Activated T-cell treated with anti-CD3 and anti-CD28 coated beads, Interleukin-2, amount 50 U/mL, for 72 hours (primary cell): ENCODE data around the gene KRTAP7-1. TPM values are rescaled to one million over a fixed set of nuclear protein-coding genes. Genes with fewer than 3 reads are reported as not detected.

Experiments used
- ATAC-seq, 2 donors: fragments of 150-1000 bp; cut with Tn5 transposase; replicated peaks in 1 of 2; 2 replicates each; pipeline ENCODE4 v1.10.0; 2021; ENCODE audit warnings: moderate library complexity in 2 of 2, mild to moderate bottlenecking in 1 of 2
- DNase-seq, 2 donors: peaks; one replicate each; pipeline ENCODE4 v3.0.0; 2021 to 2022; ENCODE audit warnings: mixed read lengths in 1 of 2
- H3K27ac Mint-ChIP-seq: one replicate; pipeline ENCODE4 v1.8.0; 2022; ENCODE audit warnings: mild to moderate bottlenecking, moderate library complexity, mixed read lengths
- H3K27me3 Mint-ChIP-seq: one replicate; pipeline ENCODE4 v1.8.0; 2022; ENCODE audit warnings: low read depth, mixed read lengths
- H3K36me3 Mint-ChIP-seq, 2 donors: one replicate each; pipeline ENCODE4 v1.8.0; 2022; ENCODE audit warnings: mixed read lengths in 2 of 2, mild to moderate bottlenecking in 1 of 2; ENCODE audit not compliant: insufficient read depth in 2 of 2
- H3K4me1 Mint-ChIP-seq: one replicate; pipeline ENCODE4 v1.8.0; 2022; ENCODE audit warnings: low read depth, mixed read lengths
- H3K4me3 Mint-ChIP-seq, 2 donors: one replicate each; pipeline ENCODE4 v1.8.0; 2022; ENCODE audit warnings: mild to moderate bottlenecking in 2 of 2, mixed read lengths in 2 of 2, moderate library complexity in 2 of 2
- H3K9me3 Mint-ChIP-seq, 2 donors: one replicate each; pipeline ENCODE4 v1.8.0; 2022; ENCODE audit warnings: mixed read lengths in 2 of 2
- total RNA-seq, 2 donors: library from RNA; stranded (reverse); gene quantifications; one replicate each; pipeline ENCODE4 v1.2.3, GENCODE V29; 2022

The KRTAP7-1 gene, protein sequence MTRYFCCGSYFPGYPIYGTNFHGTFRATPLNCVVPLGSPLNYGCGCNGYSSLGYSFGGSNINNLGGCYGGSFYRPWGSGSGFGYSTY
- total RNA-seq: not detected

DNA sequence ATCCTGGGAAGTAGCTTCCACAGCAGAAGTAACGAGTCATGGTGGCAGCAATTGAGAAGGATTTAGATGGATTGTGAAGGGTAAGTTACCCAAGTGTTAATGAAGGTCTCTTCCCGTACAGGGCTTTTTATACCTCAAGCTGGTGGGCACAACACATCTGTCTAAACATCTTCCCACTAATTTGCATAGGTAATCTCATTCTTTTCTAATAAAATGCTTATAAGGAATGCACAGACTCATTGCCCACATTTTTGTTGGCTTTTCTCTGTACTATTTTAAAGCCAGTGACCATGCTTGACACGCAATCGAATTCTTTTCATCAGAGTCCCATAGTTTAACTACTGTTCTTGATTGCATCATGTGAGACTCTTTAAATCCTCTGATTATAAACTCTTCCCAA lies at the start of gene KRTAP7-1:
Gene KRTAP7-1, minus strand, starts transcription at position 101 of the 400 bp plus-strand sequence. Its CDS starts 61 bp downstream, at position 40.
- Mint-ChIP-seq H3K27ac (no peak within 1 kb of the TSS), H3K36me3 (no peaks in the 10 kb centered on the region), H3K27me3 (peaks cover 4% of the 10 kb centered on the region), H3K4me3 (no peak within 1 kb of the TSS), H3K9me3 (no peaks in the 10 kb centered on the region), H3K4me1 (no peaks in the 10 kb centered on the region)
- DNase-seq (no peak), ATAC-seq (no peak)

DNA sequence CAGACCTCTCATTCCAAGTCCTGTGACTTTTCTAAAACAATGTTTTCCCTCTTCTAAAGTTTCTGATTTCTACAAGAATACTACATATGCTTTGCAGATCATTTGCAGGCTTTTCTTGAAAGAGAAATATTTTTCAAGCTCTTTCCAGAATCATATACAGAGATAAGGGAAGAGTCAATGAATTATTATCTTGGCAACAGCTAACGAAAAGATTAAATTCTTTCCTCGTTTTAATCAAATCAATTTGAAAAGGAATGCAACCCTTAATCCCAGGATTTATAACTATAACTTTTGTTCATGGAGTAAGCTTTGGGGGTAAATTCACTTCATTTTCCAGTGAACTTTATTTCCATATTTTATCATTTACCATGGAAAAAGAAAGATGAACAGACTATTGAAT lies 45.0 kb upstream of the KRTAP7-1 start:
- H3K36me3 Mint-ChIP-seq: no peaks in the 10 kb centered on the region
- no peaks in the 10 kb centered on the region for H3K4me1 Mint-ChIP-seq
- peaks cover 18% of the 10 kb centered on the region for H3K27me3 Mint-ChIP-seq
- H3K9me3 Mint-ChIP-seq: no peaks in the 10 kb centered on the region
- no peak overlapping the region for H3K27ac Mint-ChIP-seq
- ATAC-seq (no peak), DNase-seq (no peak)
- no peak overlapping the region for H3K4me3 Mint-ChIP-seq

DNA sequence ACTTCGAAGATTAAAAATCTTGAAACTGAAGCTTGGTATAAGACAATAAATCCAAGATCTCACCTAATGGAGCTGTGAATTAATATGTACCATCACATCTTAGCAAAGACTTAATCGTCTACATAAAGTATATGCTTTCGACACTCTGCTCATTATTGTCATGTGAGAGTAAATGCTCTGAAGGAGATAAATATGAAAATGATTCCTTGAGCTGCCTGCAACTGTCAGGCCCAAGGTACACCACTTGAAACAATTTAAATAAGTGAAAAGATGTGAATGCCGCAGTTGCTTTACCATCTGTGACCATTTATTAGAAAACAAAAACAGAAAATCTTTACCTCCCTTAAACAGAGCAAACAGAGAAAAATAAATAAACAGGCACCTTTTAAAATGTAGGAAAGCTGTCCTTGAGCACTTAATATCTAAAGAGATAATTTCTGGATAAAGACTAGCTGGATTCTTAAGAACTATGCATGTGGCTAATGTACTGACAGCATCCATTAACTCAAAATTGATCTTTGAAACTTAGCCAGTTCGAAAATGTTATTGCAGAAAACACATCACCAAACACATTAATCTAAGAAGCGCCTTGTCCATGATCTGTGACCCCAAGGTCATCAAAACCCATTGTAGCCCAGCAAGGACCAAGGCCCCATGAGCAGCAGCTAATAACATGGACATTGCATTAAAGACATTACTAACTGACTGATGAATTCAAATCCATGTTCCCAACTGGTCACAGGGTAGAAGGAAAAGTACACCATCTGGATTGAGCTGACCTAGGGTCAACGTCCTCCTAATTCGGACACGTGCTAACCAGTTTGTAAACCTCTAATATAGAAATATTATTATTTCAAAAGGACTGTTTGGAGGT lies 18.3 kb upstream of the KRTAP7-1 start:
- ATAC-seq (no peak), DNase-seq (no peak)
- Mint-ChIP-seq H3K4me1 (no peaks in the 10 kb centered on the region), H3K36me3 (no peaks in the 10 kb centered on the region), H3K27ac (no peak overlapping the region), H3K27me3 (peaks cover 9% of the 10 kb centered on the region), H3K9me3 (no peaks in the 10 kb centered on the region), H3K4me3 (no peak overlapping the region)

DNA sequence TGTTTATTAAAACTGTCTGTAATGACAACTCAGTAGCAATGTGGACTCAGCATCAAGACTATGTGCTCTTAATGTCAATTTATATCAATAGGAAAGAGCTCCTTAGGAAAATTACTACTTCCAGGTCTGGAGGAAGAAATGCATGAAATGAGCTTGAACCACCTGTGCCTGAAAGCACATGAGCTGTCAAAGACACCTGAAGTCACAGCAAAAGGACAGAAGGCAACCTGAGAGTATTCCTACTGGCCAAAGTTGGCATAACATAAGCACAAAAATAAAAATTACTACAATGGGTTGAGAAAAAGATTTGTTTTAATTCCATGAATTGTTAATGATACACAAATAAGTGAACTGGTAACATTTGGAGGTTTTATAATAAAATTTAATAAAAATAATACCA lies 13.4 kb upstream of the KRTAP7-1 start:
- Mint-ChIP-seq H3K9me3 (no peaks in the 10 kb centered on the region), H3K36me3 (no peaks in the 10 kb centered on the region), H3K27me3 (peaks cover 13% of the 10 kb centered on the region), H3K4me3 (no peak overlapping the region), H3K4me1 (no peaks in the 10 kb centered on the region), H3K27ac (no peak overlapping the region)
- ATAC-seq (no peak), DNase-seq (no peak)

DNA sequence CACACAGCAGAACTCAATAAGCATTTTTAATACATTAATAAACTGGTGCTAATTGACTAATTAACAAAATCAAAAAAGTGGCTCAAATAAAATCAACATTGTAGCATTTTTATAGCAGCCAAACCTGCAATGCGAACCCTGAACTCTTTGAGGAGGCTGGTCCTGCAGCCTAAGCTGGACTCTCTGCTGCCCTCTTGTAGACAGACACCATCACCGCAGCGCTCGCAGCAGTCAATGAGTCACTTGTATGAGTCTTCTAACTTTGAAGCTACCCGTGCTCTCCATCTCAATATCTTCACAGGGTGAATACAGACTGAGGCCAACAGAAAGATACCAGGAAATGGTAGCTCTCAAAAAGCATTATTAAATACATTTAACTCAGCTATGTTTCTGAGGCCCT lies 9.7 kb upstream of the KRTAP7-1 start:
- Mint-ChIP-seq H3K36me3 (no peaks in the 10 kb centered on the region), H3K4me3 (no peak overlapping the region), H3K27me3 (peaks cover 19% of the 10 kb centered on the region), H3K4me1 (no peaks in the 10 kb centered on the region), H3K27ac (no peak overlapping the region), H3K9me3 (no peaks in the 10 kb centered on the region)
- ATAC-seq (peak; percentile 64 to 69), DNase-seq (peak; percentile 36 to 41)

DNA sequence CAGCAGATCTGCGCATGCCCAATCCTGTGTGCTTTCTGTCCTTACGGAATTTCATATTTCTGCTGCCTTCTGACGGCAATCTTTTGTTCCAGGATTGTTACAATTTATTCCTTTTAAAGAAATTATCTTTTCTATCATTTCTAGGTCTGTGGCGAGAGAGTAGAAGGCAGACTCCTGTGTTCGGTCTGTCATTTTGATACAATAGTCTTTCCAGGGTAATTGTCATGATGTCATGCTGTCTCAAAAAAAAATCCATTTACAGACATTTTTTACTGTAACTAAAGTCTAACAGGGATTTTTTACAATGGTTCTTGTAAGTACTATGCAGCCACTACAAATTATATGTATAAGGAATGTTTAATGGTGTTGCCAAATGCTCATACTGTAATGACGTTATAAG lies 9.0 kb upstream of the KRTAP7-1 start:
- Mint-ChIP-seq H3K9me3 (no peaks in the 10 kb centered on the region), H3K27me3 (peaks cover 19% of the 10 kb centered on the region), H3K4me1 (no peaks in the 10 kb centered on the region), H3K4me3 (no peak overlapping the region), H3K36me3 (no peaks in the 10 kb centered on the region), H3K27ac (no peak overlapping the region)
- ATAC-seq (no peak), DNase-seq (no peak)

DNA sequence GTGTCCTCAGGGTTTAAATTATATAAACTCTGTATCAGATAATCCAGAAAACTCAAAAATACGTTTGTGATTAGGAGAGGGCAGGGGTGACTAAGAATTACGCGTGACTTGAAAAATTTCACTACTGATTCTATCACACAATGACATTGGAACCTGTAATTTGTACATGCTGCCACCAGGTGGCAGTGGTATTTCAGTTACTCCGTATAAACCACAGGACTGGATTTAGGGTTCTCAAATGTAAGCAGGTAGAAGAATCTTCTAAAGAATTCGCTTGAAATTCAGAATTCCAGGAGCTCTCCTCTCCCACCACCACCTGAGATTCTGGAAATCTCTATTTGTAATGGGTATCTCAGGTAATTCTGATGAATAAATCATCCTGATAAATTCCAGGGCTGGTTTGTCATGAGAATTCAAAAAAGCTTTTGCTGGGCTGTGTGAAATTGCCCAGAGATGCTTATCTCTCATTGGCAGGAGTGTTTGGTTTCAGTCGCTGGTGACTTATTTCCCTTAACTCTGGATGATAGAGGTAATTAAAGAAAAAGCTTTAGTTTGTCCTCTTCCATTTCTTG lies 1.7 kb upstream of the KRTAP7-1 start:
- H3K27ac Mint-ChIP-seq: no peak overlapping the region
- H3K4me3 Mint-ChIP-seq: no peak overlapping the region
- peaks cover 4% of the 10 kb centered on the region for H3K27me3 Mint-ChIP-seq
- no peaks in the 10 kb centered on the region for H3K36me3 Mint-ChIP-seq
- peak; percentile 27 to 36 for DNase-seq
- H3K4me1 Mint-ChIP-seq: no peaks in the 10 kb centered on the region
- no peak for ATAC-seq
- H3K9me3 Mint-ChIP-seq: no peaks in the 10 kb centered on the region

DNA sequence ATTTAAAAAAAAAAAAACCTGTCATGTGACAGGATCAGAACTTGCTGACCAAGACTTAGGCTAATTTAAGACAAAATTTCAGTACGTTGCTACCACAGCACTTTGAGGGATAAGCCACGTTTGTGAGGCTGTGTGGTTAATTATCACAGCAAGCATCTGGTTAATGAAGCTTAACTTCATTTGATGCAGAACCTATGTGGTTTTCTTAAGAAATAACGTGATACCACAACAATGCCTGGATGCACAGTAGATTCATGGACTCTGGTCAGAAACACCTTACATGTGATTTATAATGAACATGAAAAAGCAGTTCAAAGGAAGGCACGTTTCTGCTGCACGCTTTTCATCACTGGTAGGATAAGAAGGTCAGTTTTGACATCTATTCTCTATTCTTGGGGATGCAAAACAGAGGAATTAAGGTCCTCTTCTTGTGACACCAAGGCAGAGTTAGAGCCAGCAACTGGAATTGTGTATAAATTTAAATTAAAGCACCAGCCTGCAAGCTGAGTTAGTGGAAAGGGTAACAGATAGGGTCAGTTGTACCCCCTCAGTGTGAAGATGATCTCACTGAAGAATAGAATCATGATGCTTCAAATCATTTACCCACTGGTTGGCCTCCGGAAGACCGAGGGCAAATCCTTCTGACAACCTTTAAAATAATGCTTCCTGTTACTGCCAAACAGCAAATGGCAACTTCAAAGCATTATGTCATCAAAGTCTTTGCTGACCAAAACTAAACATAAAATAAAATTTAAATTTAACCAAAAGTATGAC lies 10.5 kb downstream of the KRTAP7-1 start:
- ATAC-seq: no peak
- no peaks in the 10 kb centered on the region for H3K4me1 Mint-ChIP-seq
- H3K27ac Mint-ChIP-seq: no peak overlapping the region
- H3K9me3 Mint-ChIP-seq: no peaks in the 10 kb centered on the region
- DNase-seq: no peak
- no peaks in the 10 kb centered on the region for H3K36me3 Mint-ChIP-seq
- H3K27me3 Mint-ChIP-seq: peaks cover 7% of the 10 kb centered on the region
- no peak overlapping the region for H3K4me3 Mint-ChIP-seq

DNA sequence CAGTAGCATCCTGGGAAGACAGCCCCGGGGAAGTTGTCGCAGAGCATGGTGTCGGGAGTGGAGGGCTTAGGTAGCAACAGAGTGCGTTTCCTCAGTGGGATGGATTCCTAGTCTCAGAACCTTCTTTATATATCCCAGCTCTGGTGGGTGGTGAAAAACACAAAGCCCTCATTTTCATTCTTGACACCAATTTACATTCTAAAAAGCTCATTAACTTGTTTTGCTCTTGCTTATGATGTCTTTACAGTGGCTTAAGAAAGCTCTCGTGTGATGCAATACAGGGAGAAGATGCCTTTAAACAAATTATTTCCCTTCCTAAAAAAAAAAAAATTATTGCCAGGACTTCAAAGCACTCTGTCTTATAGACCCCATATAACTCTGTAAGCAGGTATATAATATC lies 16.4 kb downstream of the KRTAP7-1 start, which contains the start of gene KRTAP8-1:
Gene KRTAP8-1, minus strand, starts transcription at position 101 of the 400 bp plus-strand sequence. Its CDS starts 54 bp downstream, at position 47.
- Mint-ChIP-seq H3K27me3 (no peaks in the 10 kb centered on the region), H3K27ac (no peak within 1 kb of the TSS), H3K4me3 (no peak within 1 kb of the TSS), H3K36me3 (no peaks in the 10 kb centered on the region), H3K4me1 (no peaks in the 10 kb centered on the region), H3K9me3 (no peaks in the 10 kb centered on the region)
- ATAC-seq: no peak
- DNase-seq: no peak

DNA sequence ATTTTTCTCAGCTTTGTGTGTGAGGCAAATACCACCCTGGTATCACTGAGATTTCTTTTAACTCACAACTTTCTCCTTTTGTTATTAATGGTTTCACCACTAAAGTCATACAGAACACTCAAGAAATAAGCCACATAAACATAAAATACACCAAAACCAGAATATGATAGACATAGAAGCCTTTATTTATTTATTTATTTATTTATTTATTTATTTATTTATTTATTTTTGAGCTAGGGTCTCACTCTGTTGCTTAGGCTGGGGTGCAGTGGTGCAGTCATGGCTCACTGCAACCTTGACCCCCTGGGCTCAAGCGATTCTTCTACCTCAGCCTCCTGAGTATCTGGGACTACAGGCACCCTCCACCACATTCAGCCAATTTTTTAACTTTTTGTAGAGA lies 29.0 kb downstream of the KRTAP7-1 start:
- no peaks in the 10 kb centered on the region for H3K27me3 Mint-ChIP-seq
- H3K9me3 Mint-ChIP-seq: no peaks in the 10 kb centered on the region
- H3K4me3 Mint-ChIP-seq: no peak overlapping the region
- ATAC-seq (no peak), DNase-seq (no peak)
- H3K4me1 Mint-ChIP-seq: no peaks in the 10 kb centered on the region
- H3K27ac Mint-ChIP-seq: no peak overlapping the region
- H3K36me3 Mint-ChIP-seq: no peaks in the 10 kb centered on the region

DNA sequence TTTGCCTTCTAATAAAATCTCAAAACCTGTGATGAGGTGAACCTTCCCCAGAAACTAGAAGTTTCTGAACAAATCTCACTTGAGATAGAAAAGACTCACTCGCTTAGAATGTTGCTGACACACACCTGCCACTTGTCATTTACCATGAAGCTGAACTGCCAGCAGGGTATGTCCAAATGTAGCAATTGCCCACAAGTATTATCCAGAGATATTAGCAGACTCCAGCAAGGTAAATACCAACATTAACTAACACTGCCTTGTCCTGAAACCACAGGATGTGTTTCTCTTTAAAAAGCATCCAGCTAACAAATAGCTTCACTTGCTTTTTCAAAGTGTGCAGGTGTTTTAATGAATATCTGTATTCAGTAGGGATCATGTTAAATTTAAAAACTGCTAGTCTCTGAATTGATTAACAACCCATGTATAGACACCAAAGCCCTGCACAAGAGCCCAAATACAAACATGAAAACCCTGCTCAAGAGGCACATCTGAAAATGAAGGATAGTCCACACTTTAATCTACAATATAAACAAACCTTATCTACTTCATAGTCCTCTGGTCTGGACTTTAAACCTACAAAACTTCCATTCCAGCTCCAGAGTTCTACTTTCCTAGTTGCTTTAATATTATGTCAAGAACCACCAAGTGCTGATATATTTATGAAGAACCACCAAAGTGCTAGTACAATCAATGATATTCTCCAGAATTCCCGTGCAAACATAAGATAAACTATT lies 35.8 kb downstream of the KRTAP7-1 start:
- no peak overlapping the region for H3K4me3 Mint-ChIP-seq
- H3K4me1 Mint-ChIP-seq: no peaks in the 10 kb centered on the region
- no peaks in the 10 kb centered on the region for H3K36me3 Mint-ChIP-seq
- no peaks in the 10 kb centered on the region for H3K27me3 Mint-ChIP-seq
- ATAC-seq (no peak), DNase-seq (no peak)
- no peak overlapping the region for H3K27ac Mint-ChIP-seq
- no peaks in the 10 kb centered on the region for H3K9me3 Mint-ChIP-seq

DNA sequence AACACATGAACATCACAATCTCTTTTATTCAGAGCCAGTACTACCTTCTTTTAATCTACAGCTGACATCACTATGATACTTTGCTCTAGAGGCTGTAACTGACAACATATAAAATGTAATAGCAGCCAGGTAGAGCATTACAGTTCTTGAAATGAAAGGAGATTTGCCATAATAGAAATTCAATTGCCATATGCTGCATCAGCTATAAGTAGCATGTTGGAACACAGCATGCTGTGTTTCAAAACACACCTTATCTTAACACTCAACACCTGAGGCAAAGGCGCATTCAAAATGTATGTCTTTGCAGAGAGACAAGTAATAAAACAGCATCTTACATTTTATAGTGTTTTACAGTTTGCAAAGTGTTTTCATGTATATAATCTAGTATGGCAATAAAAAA lies 50.3 kb downstream of the KRTAP7-1 start:
- H3K36me3 Mint-ChIP-seq: no peaks in the 10 kb centered on the region
- DNase-seq (no peak), ATAC-seq (no peak)
- H3K27ac Mint-ChIP-seq: no peak overlapping the region
- H3K27me3 Mint-ChIP-seq: peaks cover 5% of the 10 kb centered on the region
- H3K4me1 Mint-ChIP-seq: no peaks in the 10 kb centered on the region
- no peaks in the 10 kb centered on the region for H3K9me3 Mint-ChIP-seq
- no peak overlapping the region for H3K4me3 Mint-ChIP-seq
